ENCODE measurements around the gene KCNK13. TPM values are rescaled to one million over a fixed set of nuclear protein-coding genes. Genes with fewer than 3 reads are reported as not detected.

The KCNK13 gene
- total and polyA plus RNA-seq, 2 of the 13 experiments (the other 11 are each of a cell fraction or from before 2014, with no cell fraction given) = 0.08 to 0.29 TPM

DNA sequence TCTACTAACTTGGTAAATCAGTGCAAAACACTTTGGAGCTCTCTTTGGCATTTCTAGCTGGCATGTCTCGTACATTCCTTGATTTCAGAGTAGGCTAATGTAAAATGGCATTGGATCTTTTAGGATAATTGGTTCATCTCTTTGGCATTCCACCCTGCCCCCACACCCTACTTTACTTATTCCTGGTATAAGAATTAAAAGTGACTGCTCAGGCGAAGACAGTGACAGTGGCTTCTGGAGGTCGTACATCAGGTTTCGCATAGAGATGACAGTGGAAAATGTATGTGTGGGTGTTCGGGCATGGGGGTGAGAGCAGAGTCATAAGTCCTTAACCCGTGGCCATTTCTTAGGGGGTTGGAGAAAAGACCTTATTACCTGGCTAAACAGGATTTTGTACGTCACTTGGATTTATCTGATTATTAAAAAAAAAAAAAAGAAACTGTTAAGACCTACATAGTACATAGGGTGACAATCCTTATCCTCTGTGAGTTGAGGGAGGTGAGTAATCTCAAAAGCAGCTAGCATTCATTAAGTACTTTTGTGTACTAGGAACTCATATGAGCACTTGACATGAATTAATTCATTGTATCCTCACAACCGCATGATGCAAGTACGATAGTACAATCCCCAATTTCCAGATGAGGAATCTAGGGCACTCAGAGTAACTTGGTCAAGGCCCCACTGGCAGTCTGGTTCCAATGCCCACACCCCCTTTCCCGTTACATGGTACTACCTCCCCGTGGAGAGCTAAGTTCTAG is 22.4 kb upstream of the KCNK13 start:
- Histone ChIP-seq H3K9ac (ENCODE audit: insufficient read depth, low read depth, low read length) (no peak overlapping the region), H3K4me3 (replicated peaks in 1 of 3; ENCODE audit: insufficient read depth in 1 of 3, low read depth in 2 of 3, low read length in 3 of 3) (no peak overlapping the region), H2AFZ (ENCODE audit: low read length) (no peak overlapping the region), H3K9me3 (ENCODE audit: low read length) (no peaks in the 10 kb centered on the region), H4K20me1 (ENCODE audit: insufficient read depth, low read length) (no peaks in the 10 kb centered on the region), H3K4me2 (ENCODE audit: low read depth, low read length) (no peak overlapping the region), H3K36me3 (replicated peaks in 1 of 2; ENCODE audit: control insufficient read depth in 1 of 2, insufficient read depth in 2 of 2, low read length in 2 of 2) (peaks cover 4 to 17% of the 10 kb centered on the region in 2 experiments), H3K79me2 (ENCODE audit: insufficient read depth, low read length) (no peaks in the 10 kb centered on the region), H3K4me1 (ENCODE audit: insufficient read depth, low read length) (no peaks in the 10 kb centered on the region), H3K27ac (ENCODE audit: extremely low read length, insufficient read depth, low read length) (no peak overlapping the region), H3K27me3 (ENCODE audit: control insufficient read depth in 1 of 2, insufficient read depth in 2 of 2, low read length in 2 of 2) (no peaks in the 10 kb centered on the region)
- intact Hi-C loops (cut with micrococcal nuclease; ENCODE audit: unreplicated experiment) (no loop called here), in situ Hi-C loops (cut with HindIII; ENCODE audit: extremely low pct_ligation_motif_present, low pct_unique_long_range_greater_than_20kb) (no loop called here)
- ATAC-seq = no peak
- no peak for DNase-seq (ENCODE audit: low spot score)
- POLR2A ChIA-PET = no interaction called here
- FAIRE-seq = no peak
- CTCF ChIA-PET (ENCODE audit: low intra/inter-chr PET ratio, low total read pairs) = no interaction called here
- BruUV-seq (replicated peaks) = no TSS peak
- 98% methylated on average over 11 of the region's 11 CpGs for WGBS (ENCODE audit: low lambda C conversion rate)
- no peak for TF ChIP-seq ZNF331 (CRISPR knock-in tag; IDR thresholded peaks at IDR 0.05)
- no peak for TF ChIP-seq GPN1 (CRISPR knock-in tag; IDR thresholded peaks at IDR 0.05; ENCODE audit: borderline replicate concordance)
- TF ChIP-seq ZNF558 (CRISPR knock-in tag; IDR thresholded peaks at IDR 0.05; ENCODE audit: borderline replicate concordance) = no peak
- TF ChIP-seq ZNF17 (CRISPR knock-in tag; IDR thresholded peaks at IDR 0.05) = no peak
- TF ChIP-seq PRDM4 (CRISPR knock-in tag; IDR thresholded peaks at IDR 0.05; ENCODE audit: borderline replicate concordance) = no peak
- TF ChIP-seq ZNF441 (CRISPR knock-in tag; IDR thresholded peaks at IDR 0.05; ENCODE audit: borderline replicate concordance) = no peak
- no peak for TF ChIP-seq KLF13 (CRISPR knock-in tag; IDR thresholded peaks at IDR 0.05)
- no peak for TF ChIP-seq CBX2 (IDR thresholded peaks at IDR 0.05; ENCODE audit: low read depth, low read length)
- TF ChIP-seq CBX2 (CRISPR knock-in tag; IDR thresholded peaks at IDR 0.05; ENCODE audit: low read depth) = no peak
- no peak for TF ChIP-seq MIXL1 (CRISPR knock-in tag; IDR thresholded peaks at IDR 0.05)
- TF ChIP-seq TMF1 (CRISPR knock-in tag; IDR thresholded peaks at IDR 0.05; ENCODE audit: low read depth) = no peak
- no peak for TF ChIP-seq NBN (conservative IDR thresholded peaks at IDR 0.05)
- TF ChIP-seq ZNF646 (CRISPR knock-in tag; IDR thresholded peaks at IDR 0.05) = no peak
- TF ChIP-seq RAD51 (IDR thresholded peaks at IDR 0.05; ENCODE audit: borderline replicate concordance) = no peak
- no peak for TF ChIP-seq ZNF564 (CRISPR knock-in tag; IDR thresholded peaks at IDR 0.05)
- TF ChIP-seq NCOR1 (IDR thresholded peaks at IDR 0.05; ENCODE audit: borderline replicate concordance, low read length) = no peak
- TF ChIP-seq ZNF598 (CRISPR knock-in tag; IDR thresholded peaks at IDR 0.05; ENCODE audit: borderline replicate concordance) = no peak
- TF ChIP-seq CREM (IDR thresholded peaks at IDR 0.05) = no peak
- no peak for TF ChIP-seq CREM (CRISPR knock-in tag; IDR thresholded peaks at IDR 0.05)

Data from HepG2 (cell line).